Sigmoid colon (tissue), 7 donors: ENCODE data around the gene ADAMTSL1. TPM values are rescaled to one million over a fixed set of nuclear protein-coding genes. Genes with fewer than 3 reads are reported as not detected.
A peak's percentile ranks its signal among the peaks of the same experiment; 100 is the strongest.

Experiments used
- DNase-seq: peaks from one replicate; pipeline ENCODE4 v3.0.0-alpha.2; 2019
- H3K27ac ChIP-seq, 4 donors: fragments of 200-600 bp; sonication (generic); one replicate each; pipeline ENCODE4 v1.5.1; 2016 to 2019; ENCODE audit warnings: mild to moderate bottlenecking in 1 of 4
- H3K27me3 ChIP-seq, 3 donors: fragments of 200-600 bp; sonication (generic); one replicate each; pipeline ENCODE4 v1.5.1; 2019; ENCODE audit warnings: mild to moderate bottlenecking in 1 of 3
- H3K36me3 ChIP-seq, 4 donors: fragments of 200-600 bp; sonication (generic); one replicate each; pipeline ENCODE4 v1.5.1; 2016 to 2019
- H3K4me1 ChIP-seq, 4 donors: fragments of 200-600 bp; sonication (generic); one replicate each; pipeline ENCODE4 v1.5.1; 2017 to 2019
- H3K4me3 ChIP-seq, 4 donors: fragments of 200-600 bp; sonication (generic); one replicate each; pipeline ENCODE4 v1.5.1; 2017 to 2019; ENCODE audit warnings: mild to moderate bottlenecking in 2 of 4, moderate library complexity in 1 of 4
- H3K9me3 ChIP-seq, 4 donors: fragments of 200-600 bp in 3 of 4; sonication (generic) in 3 of 4; one replicate each; pipeline versions ENCODE4 v1.5.1 to v1.6.1; 2013 to 2019
- EP300 ChIP-seq, 4 donors: sonication (generic); formaldehyde crosslinking; IDR thresholded peaks; one replicate each; pipeline ENCODE4 v1.6.1; 2017; ENCODE audit warnings: antibody characterized with exemption in 4 of 4
- POLR2A ChIP-seq, 2 donors: fragments of 450-650 bp; IDR thresholded peaks; one replicate each; pipeline ENCODE4 v1.6.1; 2016; ENCODE audit warnings: antibody characterized with exemption in 2 of 2, mild to moderate bottlenecking in 2 of 2, moderate library complexity in 2 of 2
- POLR2AphosphoS5 ChIP-seq, 4 donors: sonication (generic); formaldehyde crosslinking; IDR thresholded peaks; one replicate each; pipeline ENCODE4 v1.6.1; 2017; ENCODE audit warnings: antibody characterized with exemption in 4 of 4
- WGBS, 2 donors: extraction: QIAGEN DNeasy Blood & Tissue Kit; methylation state at CpG; one replicate each; pipeline ENCODE4 v1.1.7; 2013; 5-methylcytosine and 5-hydroxymethylcytosine counted together
- intact Hi-C: fragments of 100-400 bp; cut with DNase I; formaldehyde crosslinking; loops from one replicate; pipeline ENCODE4 v1.15.1; 2023
- polyA plus RNA-seq, 3 donors: library from polyadenylated mRNA; stranded (reverse); fragments of 200-250 nt; gene quantifications; one replicate each; pipeline ENCODE4 v1.2.3, GENCODE V29; 2013
- total RNA-seq, 4 donors: library from RNA; depleted of rRNA; stranded (reverse); fragments of >200 nt; gene quantifications; one replicate each; pipeline ENCODE4 v1.1.0, GENCODE V29; 2016
- TF ChIP-seq, protein P1 (sequence below), 4 experiments: fragments of 450-650 bp in 3 of 4; fragments of 200-600 bp in 1 of 4; IDR thresholded peaks; one replicate each; pipeline ENCODE4 v1.5.1; 2016 to 2019; ENCODE audit warnings: antibody characterized with exemption in 4 of 4, mild to moderate bottlenecking in 3 of 4, moderate library complexity in 2 of 4
- donor health status: healthy with polysubstance abuse.
- donor health status: Bipolar disorder and iron deficiency.
- donor health status: healthy.

The ADAMTSL1 gene
- total and polyA plus RNA-seq, 7 donors: 1.4 to 13.6 (median 6.5) TPM

DNA sequence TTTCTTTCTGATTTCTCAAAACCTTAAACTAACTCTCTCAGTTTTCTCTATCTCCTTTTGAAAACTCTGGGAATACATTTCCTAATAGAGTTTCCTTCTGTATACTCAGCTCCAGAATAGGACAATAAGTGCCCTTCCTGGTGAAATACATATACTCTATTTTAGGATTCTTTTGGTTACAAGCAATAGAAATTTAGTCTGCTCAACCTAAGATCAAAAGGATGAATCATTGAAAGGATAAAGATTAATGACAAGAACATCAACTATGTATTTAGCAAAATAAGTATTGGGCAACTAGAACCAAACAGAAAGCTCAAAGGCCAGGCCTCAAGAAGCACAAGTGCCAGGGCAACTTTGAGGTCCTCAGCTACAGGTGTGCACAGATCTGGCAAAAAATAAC is 127.1 kb downstream of the ADAMTSL1 start:
- TF ChIP-seq, protein P1, sequence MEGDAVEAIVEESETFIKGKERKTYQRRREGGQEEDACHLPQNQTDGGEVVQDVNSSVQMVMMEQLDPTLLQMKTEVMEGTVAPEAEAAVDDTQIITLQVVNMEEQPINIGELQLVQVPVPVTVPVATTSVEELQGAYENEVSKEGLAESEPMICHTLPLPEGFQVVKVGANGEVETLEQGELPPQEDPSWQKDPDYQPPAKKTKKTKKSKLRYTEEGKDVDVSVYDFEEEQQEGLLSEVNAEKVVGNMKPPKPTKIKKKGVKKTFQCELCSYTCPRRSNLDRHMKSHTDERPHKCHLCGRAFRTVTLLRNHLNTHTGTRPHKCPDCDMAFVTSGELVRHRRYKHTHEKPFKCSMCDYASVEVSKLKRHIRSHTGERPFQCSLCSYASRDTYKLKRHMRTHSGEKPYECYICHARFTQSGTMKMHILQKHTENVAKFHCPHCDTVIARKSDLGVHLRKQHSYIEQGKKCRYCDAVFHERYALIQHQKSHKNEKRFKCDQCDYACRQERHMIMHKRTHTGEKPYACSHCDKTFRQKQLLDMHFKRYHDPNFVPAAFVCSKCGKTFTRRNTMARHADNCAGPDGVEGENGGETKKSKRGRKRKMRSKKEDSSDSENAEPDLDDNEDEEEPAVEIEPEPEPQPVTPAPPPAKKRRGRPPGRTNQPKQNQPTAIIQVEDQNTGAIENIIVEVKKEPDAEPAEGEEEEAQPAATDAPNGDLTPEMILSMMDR (IDR thresholded peaks at IDR 0.05): no peak
- no peak for TF ChIP-seq EP300 (IDR thresholded peaks at IDR 0.05)
- TF ChIP-seq POLR2AphosphoS5 (IDR thresholded peaks at IDR 0.05): no peak
- TF ChIP-seq POLR2A (IDR thresholded peaks at IDR 0.05): no peak
- Histone ChIP-seq H3K9me3 (no peaks in the 10 kb centered on the region), H3K4me1 (peaks cover 0 to 18% (median 15%) of the 10 kb centered on the region in 4 donors), H3K27me3 (no peaks in the 10 kb centered on the region), H3K36me3 (no peaks in the 10 kb centered on the region), H3K27ac (no peak overlapping the region), H3K4me3 (no peak overlapping the region)
- intact Hi-C loops: loop anchor here (10.0 kb wide), 1 partner anchor 106 kb away; no protein-coding TSS in a partner anchor
- DNase-seq: no peak

- no peaks in the 10 kb centered on the region for H3K36me3 ChIP-seq
- H3K27ac ChIP-seq: no peak overlapping the region
- no peaks in the 10 kb centered on the region for H3K9me3 ChIP-seq
- no peak for DNase-seq
- no peaks in the 10 kb centered on the region for H3K27me3 ChIP-seq
- TF ChIP-seq POLR2A (IDR thresholded peaks at IDR 0.05) (no peak), EP300 (IDR thresholded peaks at IDR 0.05) (no peak), POLR2AphosphoS5 (IDR thresholded peaks at IDR 0.05) (no peak)
- H3K4me1 ChIP-seq: peaks cover 0 to 26% (median 24%) of the 10 kb centered on the region in 4 donors
- 76 to 85% methylated on average over 2 of the region's 2 CpGs for WGBS, 2 donors
- no peak overlapping the region for H3K4me3 ChIP-seq
- intact Hi-C loops: loop anchor here (10.0 kb wide), 1 partner anchor 107 kb away; no protein-coding TSS in a partner anchor
Observed at GRCh38 chr9:18601956-18602355, 128.0 kb downstream of the ADAMTSL1 start.

GRCh38 chr9:18604767-18605730 is 131.1 kb downstream of the ADAMTSL1 start:
- no peak for DNase-seq
- intact Hi-C loops: loop anchor here (5.0 to 10.0 kb wide), 2 partner anchors 110 to 348 kb away; no protein-coding TSS in a partner anchor
- WGBS, 2 donors: 86 to 94% methylated on average over 8 of the region's 8 CpGs
- peak overlapping the region; percentile 37 to 50 (median 46) for H3K27ac ChIP-seq
- H3K36me3 ChIP-seq: no peaks in the 10 kb centered on the region
- no peak overlapping the region for H3K4me3 ChIP-seq
- no peaks in the 10 kb centered on the region for H3K27me3 ChIP-seq
- TF ChIP-seq POLR2A (IDR thresholded peaks at IDR 0.05) (no peak), EP300 (IDR thresholded peaks at IDR 0.05) (no peak), POLR2AphosphoS5 (IDR thresholded peaks at IDR 0.05) (no peak)
- TF ChIP-seq, protein P1 (IDR thresholded peaks at IDR 0.05): no peak
- no peaks in the 10 kb centered on the region for H3K9me3 ChIP-seq
- peaks cover 0 to 28% (median 22%) of the 10 kb centered on the region in 4 donors for H3K4me1 ChIP-seq

DNA sequence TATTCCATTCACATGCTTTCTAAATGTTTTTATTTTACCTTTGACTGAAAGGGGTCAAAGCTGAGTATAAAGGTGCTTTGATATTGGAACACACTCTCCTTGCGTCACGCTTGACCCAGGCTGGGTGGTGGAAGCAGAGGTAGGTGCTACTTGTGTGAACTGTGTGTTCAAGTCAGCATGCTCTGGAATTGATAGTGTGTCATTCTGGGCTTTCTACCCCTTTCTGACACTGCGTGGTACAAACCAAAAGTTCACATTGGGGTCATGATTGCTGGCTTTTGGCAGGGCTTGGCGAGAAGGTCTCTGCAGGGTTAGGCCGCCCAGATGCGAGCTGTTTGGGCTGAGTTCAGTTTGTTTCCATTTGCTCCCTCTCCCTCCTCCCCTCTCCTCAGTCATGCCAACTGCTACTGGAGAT is 131.8 kb downstream of the ADAMTSL1 start:
- H3K27me3 ChIP-seq: no peaks in the 10 kb centered on the region
- no peak overlapping the region for H3K4me3 ChIP-seq
- peak overlapping the region; percentile 37 to 50 (median 46) for H3K27ac ChIP-seq
- WGBS, 2 donors: 79 to 86% methylated on average over 6 of the region's 6 CpGs
- intact Hi-C loops: loop anchor here (5.0 to 10.0 kb wide), 2 partner anchors 111 to 348 kb away; no protein-coding TSS in a partner anchor
- peaks cover 0 to 33% (median 26%) of the 10 kb centered on the region in 4 donors for H3K4me1 ChIP-seq
- H3K36me3 ChIP-seq: no peaks in the 10 kb centered on the region
- peak in 1 of 4 donors; percentile 28 for TF ChIP-seq POLR2AphosphoS5 (IDR thresholded peaks at IDR 0.05)
- TF ChIP-seq, protein P1 (IDR thresholded peaks at IDR 0.05): no peak
- no peak for TF ChIP-seq POLR2A (IDR thresholded peaks at IDR 0.05)
- no peak for TF ChIP-seq EP300 (IDR thresholded peaks at IDR 0.05)
- peak; percentile 73 for DNase-seq
- H3K9me3 ChIP-seq: no peaks in the 10 kb centered on the region

- Histone ChIP-seq H3K36me3 (no peaks in the 10 kb centered on the region), H3K27me3 (no peaks in the 10 kb centered on the region), H3K27ac (peak overlapping the region; percentile 37 to 50 (median 46)), H3K4me3 (no peak overlapping the region), H3K9me3 (no peaks in the 10 kb centered on the region), H3K4me1 (peaks cover 0 to 39% (median 30%) of the 10 kb centered on the region in 4 donors)
- no peak for TF ChIP-seq POLR2AphosphoS5 (IDR thresholded peaks at IDR 0.05)
- TF ChIP-seq EP300 (IDR thresholded peaks at IDR 0.05): no peak
- TF ChIP-seq, protein P1 (IDR thresholded peaks at IDR 0.05): no peak
- no peak for TF ChIP-seq POLR2A (IDR thresholded peaks at IDR 0.05)
- 81 to 90% methylated on average over 2 of the region's 2 CpGs for WGBS, 2 donors
- intact Hi-C loops: loop anchor here (5.0 to 10.0 kb wide), 2 partner anchors 111 to 349 kb away; no protein-coding TSS in a partner anchor
- no peak for DNase-seq
Observed at GRCh38 chr9:18606281-18606680, 132.3 kb downstream of the ADAMTSL1 start.
